SH-SY5Y (cell line): ENCODE measurements around the gene HOMER1.

ENCODE experiments used
- GATA2 ChIP-seq: IDR thresholded peaks from 2 replicates; pipeline ENCODE4 v1.6.1; 2011; ENCODE audit warnings: mild to moderate bottlenecking, low read depth, low read length
- GATA3 ChIP-seq: IDR thresholded peaks from 2 replicates; pipeline ENCODE4 v1.6.1; 2011; ENCODE audit warnings: low read depth, mild to moderate bottlenecking, low read length, moderate library complexity

Gene HOMER1

DNA sequence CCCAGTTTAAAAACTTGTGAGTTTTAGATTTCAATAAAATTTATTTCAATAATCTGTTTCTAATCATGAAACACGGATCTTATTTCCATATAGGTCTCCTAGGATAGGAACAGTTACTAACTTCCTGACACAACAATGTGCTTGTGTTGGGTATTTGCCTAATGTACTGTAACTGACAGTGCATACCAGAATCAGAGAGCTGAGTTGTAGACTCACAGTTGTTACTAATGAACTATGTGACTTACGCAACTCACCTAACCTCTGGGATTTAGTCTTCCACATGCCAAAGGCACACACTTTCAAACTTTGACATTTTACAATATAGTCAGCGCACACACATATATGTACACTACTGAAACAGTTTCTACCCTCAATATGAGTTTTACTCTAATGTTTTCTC is 77.7 kb downstream of the HOMER1 start:
- no peak for TF ChIP-seq GATA3

DNA sequence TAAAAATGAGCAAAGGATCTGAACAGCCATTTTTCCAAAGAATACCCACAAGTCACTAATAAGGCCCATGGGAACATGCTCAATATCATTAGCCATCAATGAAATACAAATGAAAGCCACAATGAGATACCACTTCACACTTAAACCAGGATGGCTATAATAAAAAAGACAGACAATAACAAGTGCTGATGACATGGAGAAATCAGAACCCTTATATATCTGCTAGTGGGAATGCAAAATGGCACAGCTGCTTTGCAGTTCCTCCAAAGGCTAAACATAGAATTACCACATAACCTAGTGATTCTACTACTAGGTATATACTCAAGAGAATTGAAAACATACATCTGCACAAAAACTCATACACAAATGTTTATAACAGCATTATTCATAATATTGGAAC is 83.7 kb downstream of the HOMER1 start:
- TF ChIP-seq GATA2 (no peak), GATA3 (no peak)

DNA sequence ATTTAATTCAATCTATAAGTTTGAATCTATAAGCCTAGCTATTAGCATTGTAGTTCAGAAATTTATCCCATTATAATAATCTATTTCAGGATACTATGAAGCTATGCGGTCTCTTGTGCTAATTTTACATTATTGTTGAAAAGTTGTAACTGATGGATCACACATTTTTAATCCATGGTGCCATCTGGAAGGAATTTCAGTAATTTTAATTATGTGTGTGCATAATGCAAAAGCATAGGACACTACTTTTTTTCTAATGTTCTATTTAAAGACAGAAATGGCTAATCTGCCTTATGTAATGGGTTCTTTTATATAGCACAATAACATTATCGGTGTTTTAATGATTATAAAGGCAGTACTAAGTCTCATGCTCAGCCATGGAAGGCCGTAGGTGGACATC is 90.6 kb downstream of the HOMER1 start:
- no peak for TF ChIP-seq GATA3
- no peak for TF ChIP-seq GATA2

DNA sequence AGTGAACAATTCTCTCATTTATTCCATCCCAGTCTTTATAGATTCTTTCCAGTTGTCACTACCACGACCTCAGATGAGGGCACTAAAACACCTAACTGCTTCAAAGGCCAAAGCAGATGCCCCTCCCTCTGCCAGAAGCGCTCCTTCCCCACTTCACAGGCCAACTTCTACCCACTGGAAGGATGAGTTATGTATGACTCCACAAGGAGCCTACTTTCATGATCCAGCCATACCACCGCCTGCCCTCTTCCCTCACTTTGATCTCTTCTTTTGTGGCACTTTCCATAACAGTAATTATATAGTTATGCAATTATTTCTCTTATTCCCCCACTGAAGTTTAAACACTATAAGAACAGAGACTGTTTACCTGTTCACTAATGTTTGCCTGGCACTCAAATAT is 93.7 kb downstream of the HOMER1 start:
- TF ChIP-seq GATA2 (no peak), GATA3 (no peak)

DNA sequence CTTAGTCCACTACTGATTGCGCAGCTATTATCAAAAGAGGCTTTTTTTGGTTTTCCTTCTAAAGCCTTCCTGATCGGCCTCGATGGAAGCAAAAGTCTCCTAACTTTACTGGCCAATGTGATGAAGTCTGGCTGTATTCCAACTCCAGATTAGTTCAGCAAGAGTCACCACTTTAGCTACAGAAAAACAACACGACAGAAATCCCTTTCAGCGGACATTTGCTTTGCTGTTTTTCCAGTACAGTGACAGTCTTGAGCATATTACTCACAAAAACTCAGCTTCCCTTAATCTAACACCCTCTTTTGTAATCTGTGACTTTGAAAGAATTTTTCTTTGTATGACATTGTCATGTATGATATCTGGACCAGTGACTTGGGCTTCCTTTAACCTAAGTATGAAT is 95.7 kb downstream of the HOMER1 start:
- TF ChIP-seq GATA2: no peak
- TF ChIP-seq GATA3: no peak

DNA sequence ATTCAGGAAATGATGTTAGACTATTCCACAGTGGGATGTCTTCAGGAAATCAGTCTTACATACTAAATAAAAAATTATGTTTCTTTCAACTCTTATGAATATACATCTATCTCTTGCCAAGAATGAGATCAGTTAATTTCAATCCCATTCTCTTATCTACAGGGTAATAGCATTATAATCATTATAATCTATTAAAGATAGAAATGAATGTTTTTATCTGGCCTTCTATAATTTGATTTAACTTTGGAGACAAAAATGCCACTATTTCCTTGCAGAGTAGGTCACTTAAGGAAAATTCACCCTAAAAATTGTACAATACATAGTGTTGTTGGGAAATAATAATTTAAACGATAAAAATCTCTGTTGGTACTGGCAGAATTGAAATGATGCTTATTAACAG is 96.4 kb downstream of the HOMER1 start:
- TF ChIP-seq GATA3 (no peak), GATA2 (no peak)

DNA sequence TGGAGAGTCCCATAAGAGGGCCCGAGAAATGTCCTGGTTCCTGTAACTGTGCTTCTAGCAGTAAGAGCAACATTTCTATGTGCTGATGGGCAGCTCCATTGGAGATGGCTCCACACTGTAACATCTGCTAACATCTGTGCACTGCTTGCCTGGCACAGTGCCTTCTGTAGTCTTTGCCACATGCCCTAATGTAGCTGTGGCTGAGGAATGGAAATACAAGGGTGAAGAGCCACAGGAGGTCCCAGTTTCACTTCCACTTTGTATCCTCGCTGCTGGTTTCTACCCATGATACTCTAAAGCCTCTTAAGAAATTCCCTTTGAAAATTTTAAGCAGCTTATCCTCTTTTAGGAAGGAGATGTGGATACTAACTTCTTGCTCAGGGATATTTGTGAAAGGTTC is 97.4 kb downstream of the HOMER1 start:
- no peak for TF ChIP-seq GATA3
- TF ChIP-seq GATA2: no peak

DNA sequence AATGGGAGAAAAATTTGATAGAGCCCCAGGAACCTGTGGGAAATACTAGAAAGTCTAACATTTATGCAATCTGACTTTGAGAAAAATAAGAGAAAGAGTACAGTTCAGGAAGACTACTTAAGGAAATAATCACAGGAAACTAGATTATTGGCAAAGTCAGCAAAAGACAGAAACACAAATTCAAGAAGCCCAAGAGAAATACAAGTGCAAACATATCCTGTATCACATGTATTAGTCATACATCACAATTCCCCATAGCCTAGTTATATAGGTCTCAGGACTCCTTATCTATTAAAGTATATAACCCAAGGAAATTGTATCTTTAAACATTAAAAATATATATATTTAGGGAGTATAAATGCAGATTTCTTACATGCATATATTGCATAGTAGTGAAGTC is 100.8 kb downstream of the HOMER1 start:
- TF ChIP-seq GATA2 (no peak), GATA3 (no peak)

DNA sequence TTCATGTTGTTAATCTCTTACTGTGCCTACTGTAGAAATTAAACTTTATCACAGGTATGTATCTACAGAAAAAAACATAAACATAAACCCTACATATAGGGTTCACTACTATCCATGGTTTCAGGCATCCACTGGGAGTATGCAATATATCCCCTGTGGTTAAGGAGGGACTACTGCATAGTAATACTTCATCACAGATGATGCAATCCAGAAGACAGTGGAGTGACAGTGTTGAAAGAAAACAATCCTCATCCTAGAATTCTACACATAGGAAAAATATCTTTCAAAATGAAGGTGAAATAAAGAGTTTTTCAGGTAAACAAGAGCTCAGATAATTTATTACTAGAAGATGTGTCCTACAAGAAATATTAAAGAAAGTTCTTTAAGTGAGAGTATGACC is 105.9 kb downstream of the HOMER1 start:
- TF ChIP-seq GATA2 (no peak), GATA3 (no peak)

DNA sequence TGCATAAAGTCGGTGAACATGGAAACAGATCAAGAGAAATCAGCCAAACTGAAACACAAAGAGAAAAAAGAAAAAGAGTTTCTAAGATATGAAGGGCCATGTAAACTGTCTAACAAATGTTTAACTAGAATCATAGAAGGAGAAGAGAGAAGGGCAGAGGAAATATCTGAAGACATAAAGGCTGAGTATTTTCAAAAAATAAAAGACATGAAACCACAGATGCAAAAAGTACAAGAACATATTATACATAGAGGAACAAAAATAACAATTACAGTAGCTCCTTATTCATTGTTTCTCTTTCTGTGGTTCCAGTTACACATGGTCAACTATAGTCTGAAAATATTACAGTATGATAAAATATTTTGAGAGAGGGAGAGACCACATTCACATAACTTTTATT is 106.3 kb downstream of the HOMER1 start:
- TF ChIP-seq GATA2: no peak
- no peak for TF ChIP-seq GATA3

DNA sequence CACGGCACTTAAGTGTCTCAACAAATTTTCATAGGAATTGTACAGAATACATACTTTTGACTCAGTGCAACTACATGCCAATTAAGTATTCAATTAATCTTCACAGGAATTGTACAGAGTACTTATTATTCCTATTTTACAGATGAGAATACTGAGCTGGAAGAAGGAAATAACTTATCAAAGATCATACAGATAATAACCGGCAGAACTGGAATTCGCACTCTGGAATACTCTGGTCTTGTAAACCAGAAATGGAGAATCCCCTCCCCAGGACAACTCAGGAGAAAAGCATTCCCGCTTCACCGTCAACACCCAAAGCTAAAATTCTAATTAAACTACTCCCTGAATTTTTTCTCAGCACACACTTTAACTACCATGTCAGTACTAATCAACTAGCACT is 112.7 kb downstream of the HOMER1 start:
- TF ChIP-seq GATA2 (no peak), GATA3 (no peak)

DNA sequence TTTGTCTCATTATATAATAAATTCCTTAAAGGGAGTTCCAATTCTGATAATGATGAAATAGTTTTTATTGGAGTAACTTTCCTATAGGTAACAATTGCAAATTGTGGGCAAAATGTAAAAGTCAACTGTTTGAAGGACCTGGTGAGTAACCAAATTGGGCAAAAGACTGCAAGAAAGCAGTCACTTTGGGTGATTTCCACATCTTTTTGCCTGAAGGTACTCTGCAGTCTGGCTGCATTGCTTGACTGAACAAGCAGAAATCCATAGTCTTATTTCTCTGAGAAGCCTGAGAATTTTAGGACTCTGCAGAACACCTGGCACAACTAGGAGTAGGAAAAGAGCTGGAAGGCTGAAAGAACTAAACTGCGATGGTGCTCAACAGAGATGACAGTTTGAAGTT is 114.9 kb downstream of the HOMER1 start:
- TF ChIP-seq GATA2 (no peak), GATA3 (no peak)

DNA sequence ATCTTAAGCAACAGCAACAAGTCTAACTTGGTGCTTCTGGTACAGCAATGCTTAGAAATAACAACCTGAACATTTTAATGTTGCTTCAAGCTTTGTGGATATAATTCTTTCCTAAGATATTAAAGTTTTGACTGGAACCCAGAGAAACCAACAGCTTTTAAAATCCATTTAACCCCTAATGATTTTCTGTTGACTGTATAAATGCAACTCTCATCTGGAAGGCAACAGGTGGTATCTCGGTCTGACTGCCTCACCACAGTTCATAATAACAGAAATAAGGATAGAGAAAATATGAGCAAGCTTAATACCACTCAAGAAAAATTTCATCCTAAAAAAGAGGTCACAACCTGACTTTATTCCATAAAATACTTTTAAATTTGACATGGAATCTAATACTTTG is 116.9 kb downstream of the HOMER1 start:
- no peak for TF ChIP-seq GATA2
- no peak for TF ChIP-seq GATA3

DNA sequence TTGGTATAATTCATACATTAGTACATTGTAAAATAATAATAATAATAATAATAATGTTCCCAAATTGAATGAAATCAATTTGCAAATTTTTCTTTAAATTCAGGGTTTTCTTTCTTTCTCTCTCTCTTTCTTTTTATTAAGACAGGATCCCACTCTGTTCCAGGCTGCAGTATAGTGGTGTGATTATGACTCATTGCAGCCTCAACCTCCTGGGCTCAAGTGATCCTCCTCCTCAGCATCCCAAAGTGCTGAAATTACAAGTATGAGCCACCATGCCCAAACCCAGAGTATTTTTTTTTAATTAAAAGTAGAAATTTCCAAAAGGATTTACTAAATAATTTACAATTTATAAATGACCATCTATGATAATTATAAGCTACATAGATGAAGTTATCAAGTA is 117.7 kb downstream of the HOMER1 start:
- TF ChIP-seq GATA3: no peak
- no peak for TF ChIP-seq GATA2

DNA sequence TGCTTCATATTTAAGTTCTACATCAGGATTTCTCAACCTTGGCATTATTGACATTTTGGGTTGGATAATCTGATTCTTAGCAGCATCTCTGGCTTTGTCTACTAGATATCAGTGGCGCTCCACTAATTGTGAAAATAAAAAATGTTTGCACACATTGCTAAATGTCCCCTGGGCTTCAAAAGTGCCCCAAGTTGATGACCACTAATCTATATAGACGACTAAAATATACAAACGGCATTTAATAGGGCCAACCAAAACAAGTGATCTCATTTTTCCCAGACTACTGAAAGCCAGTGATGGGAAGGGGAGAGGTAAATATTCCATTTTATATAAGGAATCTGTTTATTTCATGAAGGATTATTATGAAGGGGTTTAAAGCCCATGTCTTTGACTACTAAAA is 118.6 kb downstream of the HOMER1 start:
- TF ChIP-seq GATA2 (no peak), GATA3 (no peak)

DNA sequence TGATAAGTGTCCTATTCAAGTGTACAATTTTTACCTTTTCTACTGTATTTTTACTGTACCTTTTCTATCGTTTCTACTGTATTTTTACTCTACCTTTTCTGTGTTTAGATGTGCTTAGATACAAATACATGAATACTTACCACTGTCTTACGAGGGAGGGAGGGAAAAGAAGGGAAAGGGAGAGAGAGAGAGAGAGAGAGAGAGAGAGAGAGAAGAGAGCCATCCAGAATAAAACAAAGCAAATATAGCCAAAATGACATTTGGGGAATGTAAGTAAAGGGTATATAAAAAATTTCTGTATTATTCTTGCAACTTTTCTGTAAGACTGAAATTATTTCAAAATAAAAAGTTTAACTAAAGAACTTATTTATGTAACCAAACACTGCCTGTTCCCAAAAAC is 121.2 kb downstream of the HOMER1 start:
- TF ChIP-seq GATA3 (no peak), GATA2 (no peak)

DNA sequence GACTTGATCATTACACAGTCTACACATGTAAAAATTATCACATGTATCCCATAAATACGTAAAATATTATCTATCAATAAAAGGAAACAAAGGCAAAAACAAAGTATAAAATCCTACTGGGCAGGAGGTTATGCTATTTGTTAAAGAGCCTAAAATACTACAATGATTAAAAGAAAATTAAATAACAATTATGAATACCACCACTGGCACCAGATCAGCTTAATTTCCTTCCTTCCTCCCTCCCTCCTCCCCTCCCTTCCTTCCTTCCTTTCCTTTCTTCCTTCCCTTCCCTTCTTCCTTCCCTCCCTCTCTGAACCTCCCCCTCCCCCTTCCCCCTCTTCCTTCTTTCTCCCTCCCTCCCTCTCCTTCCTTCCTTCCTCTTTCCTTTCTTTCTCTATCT is 127.3 kb downstream of the HOMER1 start:
- no peak for TF ChIP-seq GATA3
- TF ChIP-seq GATA2: no peak
